ENCODE data around the gene TBC1D8. TPM values are rescaled to one million over a fixed set of nuclear protein-coding genes. Genes with fewer than 3 reads are reported as not detected.

TBC1D8 gene
- total RNA-seq, 1 experiment from 2014 or later: 48.1 TPM

DNA sequence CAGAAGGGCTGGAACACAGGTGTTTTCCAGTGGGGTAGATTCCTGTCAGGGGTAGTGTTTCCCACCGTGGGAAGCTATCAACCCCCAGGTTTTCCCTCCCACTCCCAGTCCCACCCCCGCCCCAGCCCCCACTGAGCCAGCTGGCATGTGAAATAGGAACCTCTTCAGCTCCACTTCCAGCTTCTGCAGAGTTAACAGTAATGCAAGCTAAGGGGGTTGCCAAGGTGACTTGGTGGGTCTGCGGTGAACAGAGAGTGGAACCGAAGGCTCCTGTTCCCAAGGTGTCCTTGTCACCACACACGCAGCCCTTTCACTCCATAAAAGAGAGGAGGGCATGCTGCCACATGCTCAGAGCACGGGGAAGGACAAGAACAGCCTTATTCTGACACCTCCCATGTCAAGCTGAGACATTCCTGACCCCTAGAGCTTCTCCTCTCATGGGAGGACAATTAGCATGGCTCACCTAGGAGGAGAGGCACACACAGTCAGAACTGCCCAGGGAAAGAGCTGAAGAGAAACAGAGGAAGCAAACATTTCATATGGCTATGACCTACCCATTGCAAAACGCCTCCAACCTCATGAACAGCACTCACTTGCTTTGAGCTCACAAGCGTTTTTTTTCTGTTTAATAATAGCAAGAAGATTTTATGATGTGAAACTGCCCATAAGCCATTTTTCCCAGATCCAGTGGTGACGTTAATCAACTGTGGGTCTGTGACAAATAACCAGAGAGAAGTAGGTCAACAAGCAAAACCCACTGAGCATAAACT, 39.8 kb upstream of the TBC1D8 start:
- DNase-seq (ENCODE audit: unreplicated experiment): no peak
- Mint-ChIP-seq H3K4me1 (ENCODE audit: insufficient read depth, unreplicated experiment) (peaks cover 7% of the 10 kb centered on the region), H3K27me3 (ENCODE audit: insufficient read depth, unreplicated experiment) (no peaks in the 10 kb centered on the region), H3K4me3 (ENCODE audit: unreplicated experiment) (no peak overlapping the region), H3K36me3 (ENCODE audit: insufficient read depth, unreplicated experiment) (no peaks in the 10 kb centered on the region), H3K9me3 (ENCODE audit: unreplicated experiment) (no peaks in the 10 kb centered on the region), H3K27ac (ENCODE audit: low read depth, unreplicated experiment) (no peak overlapping the region)
- POLR2A ChIA-PET: interaction anchor here (1.0 to 3.8 kb wide), 8 partner anchors 11 to 189 kb away, joined by 3 to 21 read pairs (median 4); partner anchors contain the start of genes RPL31 and TBC1D8
- TF ChIP-seq, protein P1, sequence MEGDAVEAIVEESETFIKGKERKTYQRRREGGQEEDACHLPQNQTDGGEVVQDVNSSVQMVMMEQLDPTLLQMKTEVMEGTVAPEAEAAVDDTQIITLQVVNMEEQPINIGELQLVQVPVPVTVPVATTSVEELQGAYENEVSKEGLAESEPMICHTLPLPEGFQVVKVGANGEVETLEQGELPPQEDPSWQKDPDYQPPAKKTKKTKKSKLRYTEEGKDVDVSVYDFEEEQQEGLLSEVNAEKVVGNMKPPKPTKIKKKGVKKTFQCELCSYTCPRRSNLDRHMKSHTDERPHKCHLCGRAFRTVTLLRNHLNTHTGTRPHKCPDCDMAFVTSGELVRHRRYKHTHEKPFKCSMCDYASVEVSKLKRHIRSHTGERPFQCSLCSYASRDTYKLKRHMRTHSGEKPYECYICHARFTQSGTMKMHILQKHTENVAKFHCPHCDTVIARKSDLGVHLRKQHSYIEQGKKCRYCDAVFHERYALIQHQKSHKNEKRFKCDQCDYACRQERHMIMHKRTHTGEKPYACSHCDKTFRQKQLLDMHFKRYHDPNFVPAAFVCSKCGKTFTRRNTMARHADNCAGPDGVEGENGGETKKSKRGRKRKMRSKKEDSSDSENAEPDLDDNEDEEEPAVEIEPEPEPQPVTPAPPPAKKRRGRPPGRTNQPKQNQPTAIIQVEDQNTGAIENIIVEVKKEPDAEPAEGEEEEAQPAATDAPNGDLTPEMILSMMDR (IDR thresholded peaks at IDR 0.05; ENCODE audit: unreplicated experiment): no peak
- CTCF ChIA-PET: interaction anchor here (0.7 to 6.9 kb wide), 11 partner anchors 9 to 586 kb away, joined by 3 to 84 read pairs (median 4); no protein-coding TSS in a partner anchor
- BruUV-seq (replicated peaks): no TSS peak
- intact Hi-C loops (cut with micrococcal nuclease): no loop called here

DNA sequence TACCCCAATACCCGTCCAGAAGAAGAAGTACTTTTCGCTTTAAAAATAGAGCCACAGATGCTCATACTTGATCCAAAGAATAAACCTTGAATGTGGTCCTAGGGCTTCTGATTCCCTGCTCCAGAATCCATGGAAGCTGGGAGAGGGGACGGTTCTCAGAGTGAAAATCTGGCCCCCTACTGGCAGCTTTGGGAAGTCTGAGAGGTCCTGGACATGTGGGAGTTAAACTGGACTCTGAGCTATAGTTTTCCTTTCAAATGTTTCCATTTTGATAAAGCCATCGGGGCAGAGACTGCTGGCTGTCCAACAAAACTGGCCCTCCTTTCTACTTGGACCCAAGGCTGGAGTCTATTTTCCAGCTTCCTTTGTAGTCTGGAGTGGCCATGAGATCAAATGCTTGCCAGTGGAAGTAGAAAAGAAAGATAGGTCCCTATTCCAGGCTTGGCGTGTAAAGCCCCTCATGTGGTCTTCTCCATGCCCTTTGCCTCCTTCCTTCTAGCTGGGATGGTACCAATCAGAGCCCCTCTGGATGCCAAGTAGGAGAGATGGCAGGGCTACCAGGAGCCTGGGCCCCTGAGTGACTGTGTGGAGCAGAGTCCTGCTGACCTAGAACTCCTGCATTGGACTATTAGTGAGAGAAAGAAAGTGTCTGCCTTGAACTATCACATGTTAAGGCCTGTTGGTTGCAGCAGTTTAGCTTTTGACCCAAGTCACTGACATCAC, 37.7 kb upstream of the TBC1D8 start:
- DNase-seq (ENCODE audit: unreplicated experiment): peak; percentile 42
- intact Hi-C loops (cut with micrococcal nuclease): no loop called here
- POLR2A ChIA-PET: interaction anchor here (0.6 to 3.8 kb wide), 5 partner anchors 13 to 180 kb away, joined by 3 to 21 read pairs (median 4); partner anchors contain the start of gene TBC1D8

DNA sequence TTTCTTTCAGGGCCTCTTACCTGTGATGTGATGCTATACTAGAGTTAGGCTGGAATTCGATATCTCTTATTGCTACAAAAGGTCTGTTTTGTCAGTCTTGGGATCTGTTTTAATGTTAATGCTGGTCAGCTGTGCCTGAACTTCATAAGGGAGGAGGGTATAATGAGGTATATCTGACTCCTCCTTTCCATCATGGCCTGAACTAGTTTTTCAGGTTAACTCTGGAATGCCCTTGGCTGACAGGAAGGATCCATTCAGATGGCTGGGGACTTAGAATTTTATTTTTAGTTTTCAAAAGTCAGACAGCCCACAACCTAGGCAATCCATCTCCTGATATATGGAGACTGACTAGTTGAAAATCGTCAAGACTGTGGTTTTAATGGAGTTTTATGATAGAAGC, 35.9 kb upstream of the TBC1D8 start:
- Mint-ChIP-seq H3K27ac (ENCODE audit: low read depth, unreplicated experiment) (no peak overlapping the region), H3K4me1 (ENCODE audit: insufficient read depth, unreplicated experiment) (peaks cover 16% of the 10 kb centered on the region), H3K27me3 (ENCODE audit: insufficient read depth, unreplicated experiment) (no peaks in the 10 kb centered on the region), H3K36me3 (ENCODE audit: insufficient read depth, unreplicated experiment) (no peaks in the 10 kb centered on the region), H3K4me3 (ENCODE audit: unreplicated experiment) (no peak overlapping the region), H3K9me3 (ENCODE audit: unreplicated experiment) (no peaks in the 10 kb centered on the region)
- BruUV-seq (replicated peaks): no TSS peak
- ChIA-PET POLR2A (no interaction called here), CTCF (interaction anchor here (0.6 kb wide), 1 partner anchor 421 kb away, joined by 3 read pairs; no protein-coding TSS in a partner anchor)
- DNase-seq (ENCODE audit: unreplicated experiment): no peak
- TF ChIP-seq, protein P1 (IDR thresholded peaks at IDR 0.05; ENCODE audit: unreplicated experiment): no peak
- intact Hi-C loops (cut with micrococcal nuclease): no loop called here

More for the DNA sequence above, 37.7 kb upstream of the TBC1D8 start:
- no peaks in the 10 kb centered on the region for H3K36me3 Mint-ChIP-seq (ENCODE audit: insufficient read depth, unreplicated experiment)
- no peak overlapping the region for H3K27ac Mint-ChIP-seq (ENCODE audit: low read depth, unreplicated experiment)
- no peaks in the 10 kb centered on the region for H3K9me3 Mint-ChIP-seq (ENCODE audit: unreplicated experiment)
- TF ChIP-seq, protein P1 (IDR thresholded peaks at IDR 0.05; ENCODE audit: unreplicated experiment): peak; percentile 31
- H3K4me3 Mint-ChIP-seq (ENCODE audit: unreplicated experiment): no peak overlapping the region
- BruUV-seq (replicated peaks): no TSS peak
- H3K4me1 Mint-ChIP-seq (ENCODE audit: insufficient read depth, unreplicated experiment): peaks cover 16% of the 10 kb centered on the region
- H3K27me3 Mint-ChIP-seq (ENCODE audit: insufficient read depth, unreplicated experiment): no peaks in the 10 kb centered on the region
- CTCF ChIA-PET: interaction anchor here (0.6 to 6.9 kb wide), 17 partner anchors 8 to 176 kb away, joined by 3 to 84 read pairs (median 3); partner anchors contain the start of gene TBC1D8

DNA sequence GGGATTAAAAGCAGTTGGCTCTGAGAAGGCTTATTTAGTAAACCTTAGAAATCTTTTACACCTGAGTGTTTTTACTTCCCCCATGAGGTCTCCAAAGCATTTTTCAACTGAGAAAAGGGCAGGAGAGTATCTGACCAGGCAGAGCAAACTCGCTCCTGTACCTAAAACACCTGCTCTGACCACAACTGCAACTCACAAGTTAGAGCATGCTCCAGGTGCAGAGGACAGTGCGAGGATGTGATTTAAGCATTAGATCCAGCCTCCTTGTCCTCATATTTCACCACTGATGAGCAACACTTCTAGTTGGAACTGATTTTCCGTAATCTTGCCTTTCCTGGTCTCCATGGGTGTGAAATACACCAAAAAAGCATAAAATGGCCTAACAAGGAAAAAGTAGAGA, 34.5 kb upstream of the TBC1D8 start:
- DNase-seq (ENCODE audit: unreplicated experiment): peak; percentile 73
- ChIA-PET POLR2A (interaction anchor here (0.7 to 2.9 kb wide), 14 partner anchors 10 to 184 kb away, joined by 3 to 25 read pairs (median 6); partner anchors contain the start of genes RPL31 and TBC1D8), CTCF (interaction anchor here (1.9 to 2.3 kb wide), 3 partner anchors 11 to 26 kb away, joined by 10 to 18 read pairs (median 10); no protein-coding TSS in a partner anchor)
- Mint-ChIP-seq H3K27me3 (ENCODE audit: insufficient read depth, unreplicated experiment) (no peaks in the 10 kb centered on the region), H3K36me3 (ENCODE audit: insufficient read depth, unreplicated experiment) (no peaks in the 10 kb centered on the region), H3K4me3 (ENCODE audit: unreplicated experiment) (peak overlapping the region; percentile 24), H3K9me3 (ENCODE audit: unreplicated experiment) (no peaks in the 10 kb centered on the region), H3K4me1 (ENCODE audit: insufficient read depth, unreplicated experiment) (peaks cover 11% of the 10 kb centered on the region), H3K27ac (ENCODE audit: low read depth, unreplicated experiment) (peak overlapping the region; percentile 61)
- TF ChIP-seq, protein P1 (IDR thresholded peaks at IDR 0.05; ENCODE audit: unreplicated experiment): no peak
- intact Hi-C loops (cut with micrococcal nuclease): no loop called here
- no TSS peak for BruUV-seq (replicated peaks)
